BLaER1 (cell line): Measurements from ENCODE around the gene ELK3.

ENCODE experiments used
- H3K27ac ChIP-seq: shearing (Covaris generic); formaldehyde crosslinking; 2 replicates; pipeline ENCODE4 v1.8.1; 2022
- H3K27me3 ChIP-seq: shearing (Covaris generic); formaldehyde crosslinking; 2 replicates; pipeline ENCODE4 v1.8.1; 2022
- H3K36me3 ChIP-seq: shearing (Covaris generic); formaldehyde crosslinking; 2 replicates; pipeline ENCODE4 v1.8.1; 2022
- H3K4me1 ChIP-seq: shearing (Covaris generic); formaldehyde crosslinking; 2 replicates; pipeline ENCODE4 v1.8.1; 2022
- H3K4me2 ChIP-seq: shearing (Covaris generic); formaldehyde crosslinking; 2 replicates; pipeline ENCODE4 v1.8.1; 2022
- H3K4me3 ChIP-seq: shearing (Covaris generic); formaldehyde crosslinking; 2 replicates; pipeline ENCODE4 v1.8.1; 2022
- H3K9ac ChIP-seq: shearing (Covaris generic); formaldehyde crosslinking; 2 replicates; pipeline ENCODE4 v1.8.1; 2022
- H3K9me3 ChIP-seq: shearing (Covaris generic); formaldehyde crosslinking; 2 replicates; pipeline ENCODE4 v1.8.1; 2022
- H4K20me1 ChIP-seq: shearing (Covaris generic); formaldehyde crosslinking; 2 replicates; pipeline ENCODE4 v1.8.1; 2022
- Cebpa-rat ChIP-seq: shearing (Covaris generic); IDR thresholded peaks from 2 replicates; pipeline ENCODE4 v1.8.1; 2022

The ELK3 gene

DNA sequence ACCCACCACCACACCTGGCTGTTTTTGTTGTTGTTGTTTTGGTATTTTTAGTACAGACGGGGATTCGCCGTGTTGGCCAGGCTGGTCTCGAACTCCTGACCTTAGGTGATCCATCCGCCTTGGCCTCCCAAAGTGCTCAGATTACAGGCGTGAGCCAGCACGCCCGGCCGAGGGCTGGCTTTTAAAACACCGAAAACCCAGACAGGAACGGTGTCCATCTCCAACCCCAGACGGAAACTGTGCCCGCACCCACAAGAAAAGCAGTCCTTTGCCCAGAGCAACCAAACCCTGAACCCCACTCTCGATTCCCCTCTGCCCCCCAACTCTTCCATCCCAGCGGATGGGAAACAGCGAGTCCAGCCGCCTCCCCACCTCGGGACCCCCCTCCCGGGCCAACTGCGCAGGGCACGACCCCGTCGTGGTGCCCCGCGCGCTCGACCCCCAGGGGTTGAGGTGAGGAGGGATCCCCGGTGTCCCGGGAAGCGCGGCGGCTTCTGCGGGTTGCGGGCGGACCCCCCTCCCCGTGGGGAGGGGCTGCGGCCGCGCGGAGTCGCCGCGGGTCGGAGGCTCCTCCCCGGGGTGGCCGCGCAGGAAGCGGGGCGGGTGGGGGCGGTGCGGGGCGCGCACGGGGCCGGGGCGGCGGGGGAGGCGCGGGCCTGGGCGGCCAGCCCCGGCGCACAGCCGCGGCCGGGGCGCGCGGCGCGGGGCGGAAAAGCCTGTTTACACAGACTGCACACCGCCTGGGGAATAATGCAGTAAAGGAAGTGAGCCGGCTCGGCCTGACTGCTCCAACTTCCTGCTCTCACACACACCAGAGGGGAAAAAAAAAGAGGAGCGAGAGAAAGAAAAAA is at the start of gene ELK3:
Gene ELK3 (plus strand): TSS at position 651 of the 851 bp plus-strand sequence.
- H3K4me3 ChIP-seq, result peak within 1 kb of the TSS; percentile 88
- H3K4me1 ChIP-seq, result peaks cover 82% of the 10 kb centered on the region
- H3K4me2 ChIP-seq, result peak within 1 kb of the TSS; percentile 88
- no peaks in the 10 kb centered on the region for H3K27me3 ChIP-seq
- H3K9ac ChIP-seq, result peak within 1 kb of the TSS; percentile 92
- no peaks in the 10 kb centered on the region for H3K36me3 ChIP-seq
- no peak for TF ChIP-seq Cebpa-rat
- H3K9me3 ChIP-seq, result no peaks in the 10 kb centered on the region
- peak within 1 kb of the TSS; percentile 95 for H3K27ac ChIP-seq
- no peaks in the 10 kb centered on the region; the same call in 1 of the 2 replicates for H4K20me1 ChIP-seq

DNA sequence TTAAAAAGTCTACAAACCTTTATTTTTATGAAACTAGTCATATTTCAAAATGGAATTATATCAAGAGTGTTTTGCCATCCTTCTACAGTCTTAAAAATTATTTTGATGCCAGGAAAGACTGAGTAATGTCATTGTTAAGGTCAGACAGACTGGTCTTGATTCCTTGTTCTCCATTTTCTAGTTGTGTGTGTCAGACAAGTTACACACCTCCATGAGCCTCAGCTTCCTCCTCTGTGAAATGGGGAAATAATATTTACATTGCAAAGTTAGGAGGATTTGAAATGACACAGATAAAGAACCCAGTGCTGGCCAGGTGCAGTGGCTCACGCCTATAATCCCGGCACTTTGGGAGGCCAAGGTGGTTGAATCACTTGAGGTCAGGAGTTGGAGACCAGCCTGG is 47.4 kb upstream of the ELK3 start:
- no peak for TF ChIP-seq Cebpa-rat
- H3K36me3 ChIP-seq, result no peaks in the 10 kb centered on the region
- no peak overlapping the region for H3K4me3 ChIP-seq
- no peak overlapping the region for H3K4me2 ChIP-seq
- no peak overlapping the region for H3K9ac ChIP-seq
- no peaks in the 10 kb centered on the region for H3K27me3 ChIP-seq
- H4K20me1 ChIP-seq, result no peaks in the 10 kb centered on the region
- no peak overlapping the region for H3K27ac ChIP-seq
- peaks cover 31% of the 10 kb centered on the region for H3K4me1 ChIP-seq
- no peaks in the 10 kb centered on the region for H3K9me3 ChIP-seq

- H3K4me1 ChIP-seq, result no peaks in the 10 kb centered on the region
- H4K20me1 ChIP-seq, result no peaks in the 10 kb centered on the region
- TF ChIP-seq Cebpa-rat, result no peak
- no peak overlapping the region for H3K27ac ChIP-seq
- H3K4me2 ChIP-seq, result no peak overlapping the region
- H3K4me3 ChIP-seq, result no peak overlapping the region
- H3K27me3 ChIP-seq, result no peaks in the 10 kb centered on the region
- H3K36me3 ChIP-seq, result no peaks in the 10 kb centered on the region
- H3K9ac ChIP-seq, result no peak overlapping the region
- no peaks in the 10 kb centered on the region for H3K9me3 ChIP-seq
Observed at GRCh38 chr12:96150442-96150841, 43.7 kb upstream of the ELK3 start.

- Histone ChIP-seq H3K27ac (no peak overlapping the region), H3K4me2 (no peak overlapping the region), H3K27me3 (no peaks in the 10 kb centered on the region), H3K4me3 (no peak overlapping the region), H3K36me3 (no peaks in the 10 kb centered on the region), H3K4me1 (no peaks in the 10 kb centered on the region), H4K20me1 (no peaks in the 10 kb centered on the region), H3K9ac (no peak overlapping the region), H3K9me3 (no peaks in the 10 kb centered on the region)
- TF ChIP-seq Cebpa-rat, result no peak
Observed at GRCh38 chr12:96152164-96152563, 42.0 kb upstream of the ELK3 start.

DNA sequence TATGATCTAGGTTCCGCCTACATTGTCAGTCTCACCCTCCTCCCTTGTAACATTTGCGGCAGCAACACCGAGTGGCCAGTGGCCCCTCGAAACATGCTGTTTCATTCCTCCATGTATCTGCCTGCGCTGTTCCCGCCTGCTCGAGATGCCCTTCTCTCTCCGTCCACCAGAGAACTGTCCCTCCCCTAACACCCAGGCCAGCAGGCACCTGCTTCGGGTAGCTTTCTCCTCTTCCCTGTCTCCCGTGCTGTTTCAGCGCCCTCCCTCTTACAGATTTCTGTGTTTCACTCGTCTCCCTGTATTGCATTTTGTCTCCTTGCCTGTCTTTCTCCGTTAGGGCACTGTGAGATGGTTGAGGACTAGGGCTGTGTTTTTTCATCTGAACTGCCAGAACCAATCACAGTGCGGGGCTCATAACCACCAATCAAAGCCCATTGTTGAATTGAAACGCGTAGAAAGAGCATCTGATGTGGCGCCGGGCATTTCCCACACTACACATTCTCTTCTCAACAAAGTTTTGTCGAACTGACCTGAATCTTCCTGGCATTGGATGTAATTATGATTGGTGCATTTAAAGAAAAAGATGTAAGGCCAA is 40.9 kb upstream of the ELK3 start:
- H3K27me3 ChIP-seq, result no peaks in the 10 kb centered on the region
- no peaks in the 10 kb centered on the region for H3K36me3 ChIP-seq
- H3K9ac ChIP-seq, result no peak overlapping the region
- no peak overlapping the region for H3K27ac ChIP-seq
- no peaks in the 10 kb centered on the region for H3K9me3 ChIP-seq
- no peak overlapping the region for H3K4me3 ChIP-seq
- TF ChIP-seq Cebpa-rat, result no peak
- no peaks in the 10 kb centered on the region for H4K20me1 ChIP-seq
- no peak overlapping the region for H3K4me2 ChIP-seq
- H3K4me1 ChIP-seq, result no peaks in the 10 kb centered on the region

DNA sequence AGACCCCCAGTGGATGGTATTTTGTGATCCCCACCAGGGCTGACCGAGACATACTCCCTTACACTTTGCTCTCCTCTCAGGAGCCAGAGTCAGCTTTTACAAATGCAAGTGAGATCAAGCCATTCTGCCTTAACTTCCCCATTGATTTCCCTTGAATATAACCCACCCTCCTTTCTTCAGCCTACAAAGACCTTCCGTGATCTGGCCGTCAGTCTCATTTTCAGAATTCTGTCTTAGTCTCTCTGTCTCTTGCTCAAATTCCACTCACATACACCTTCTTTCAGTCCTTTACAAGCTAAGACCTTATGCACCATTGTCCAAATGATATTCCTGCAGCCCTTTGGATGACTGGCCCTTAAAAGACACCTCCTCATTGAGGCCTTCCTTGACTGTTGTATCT is 39.0 kb upstream of the ELK3 start:
- Histone ChIP-seq H3K4me3 (no peak overlapping the region), H4K20me1 (no peaks in the 10 kb centered on the region), H3K27ac (no peak overlapping the region), H3K9me3 (no peaks in the 10 kb centered on the region), H3K9ac (no peak overlapping the region), H3K4me1 (0 out of 2 replicates have a peak, but pooled peaks cover 6% of the 10 kb centered on the region), H3K36me3 (no peaks in the 10 kb centered on the region), H3K27me3 (no peaks in the 10 kb centered on the region), H3K4me2 (no peak overlapping the region)
- no peak for TF ChIP-seq Cebpa-rat

DNA sequence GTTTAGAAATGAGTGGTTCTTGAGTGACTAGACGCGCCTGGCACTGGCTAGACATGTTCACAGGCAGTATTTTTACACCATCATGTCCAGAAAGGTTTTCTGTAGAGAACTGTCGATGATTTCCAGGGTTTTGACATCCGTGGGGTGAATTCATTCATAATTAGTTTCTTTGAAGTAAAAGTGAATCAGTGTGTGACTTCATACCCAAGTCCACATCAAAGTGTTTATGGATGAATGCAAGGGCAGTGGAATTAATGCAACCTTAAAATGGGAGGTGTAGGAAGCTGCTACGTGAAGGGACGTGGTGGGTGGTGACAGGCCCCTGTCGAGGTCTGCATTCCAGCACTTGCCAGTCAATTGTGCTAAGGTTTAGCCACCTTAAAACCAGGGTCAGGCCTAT is 38.4 kb upstream of the ELK3 start:
- Histone ChIP-seq H3K4me2 (no peak overlapping the region), H3K4me1 (0 out of 2 replicates have a peak, but pooled peaks cover 6% of the 10 kb centered on the region), H3K27ac (no peak overlapping the region), H3K36me3 (no peaks in the 10 kb centered on the region), H3K9me3 (no peaks in the 10 kb centered on the region), H3K27me3 (no peaks in the 10 kb centered on the region), H3K9ac (no peak overlapping the region), H3K4me3 (no peak overlapping the region), H4K20me1 (no peaks in the 10 kb centered on the region)
- TF ChIP-seq Cebpa-rat, result no peak

GRCh38 chr12:96156211-96156610 is 38.0 kb upstream of the ELK3 start:
- TF ChIP-seq Cebpa-rat, result no peak
- H3K9ac ChIP-seq, result no peak overlapping the region
- H3K4me1 ChIP-seq, result 0 out of 2 replicates have a peak, but pooled peaks cover 6% of the 10 kb centered on the region
- H3K36me3 ChIP-seq, result no peaks in the 10 kb centered on the region
- H3K4me3 ChIP-seq, result no peak overlapping the region
- no peak overlapping the region for H3K4me2 ChIP-seq
- H4K20me1 ChIP-seq, result no peaks in the 10 kb centered on the region
- no peak overlapping the region for H3K27ac ChIP-seq
- H3K9me3 ChIP-seq, result no peaks in the 10 kb centered on the region
- H3K27me3 ChIP-seq, result no peaks in the 10 kb centered on the region

GRCh38 chr12:96157427-96157826 is 36.7 kb upstream of the ELK3 start:
- Histone ChIP-seq H3K27me3 (no peaks in the 10 kb centered on the region), H4K20me1 (no peaks in the 10 kb centered on the region), H3K9ac (no peak overlapping the region), H3K4me1 (0 out of 2 replicates have a peak, but pooled peaks cover 6% of the 10 kb centered on the region), H3K27ac (no peak overlapping the region), H3K36me3 (no peaks in the 10 kb centered on the region), H3K9me3 (no peaks in the 10 kb centered on the region), H3K4me3 (no peak overlapping the region), H3K4me2 (no peak overlapping the region)
- no peak for TF ChIP-seq Cebpa-rat
